PFSK-1 (cell line): ENCODE results near the gene ELANE.

Experiments
- POLR2AphosphoS5 ChIP-seq: IDR thresholded peaks from 2 replicates; pipeline ENCODE4 v1.6.1; 2012; ENCODE audit warnings: low read depth, mild to moderate bottlenecking, control low read depth, low read length, moderate library complexity
- SIN3A ChIP-seq: IDR thresholded peaks from 2 replicates; pipeline ENCODE4 v1.6.1; 2012; ENCODE audit warnings: mild to moderate bottlenecking, low read length, moderate library complexity, borderline replicate concordance; ENCODE audit not compliant: insufficient read depth
- TAF1 ChIP-seq: IDR thresholded peaks from 2 replicates; pipeline ENCODE4 v1.6.1; 2012; ENCODE audit warnings: low read length, control low read depth, borderline replicate concordance; ENCODE audit not compliant: insufficient read depth
- TF ChIP-seq, protein P1 (sequence below), 2 experiments: IDR thresholded peaks; 2 replicates each; pipeline versions ENCODE4 v1.6.1 to v1.8.0; 2011 to 2012; ENCODE audit warnings: low read depth in 2 of 2, low read length in 2 of 2, control low read depth in 1 of 2, inconsistent platforms in 1 of 2, mild to moderate bottlenecking in 1 of 2, moderate library complexity in 1 of 2; ENCODE audit not compliant: insufficient read depth in 1 of 2

DNA sequence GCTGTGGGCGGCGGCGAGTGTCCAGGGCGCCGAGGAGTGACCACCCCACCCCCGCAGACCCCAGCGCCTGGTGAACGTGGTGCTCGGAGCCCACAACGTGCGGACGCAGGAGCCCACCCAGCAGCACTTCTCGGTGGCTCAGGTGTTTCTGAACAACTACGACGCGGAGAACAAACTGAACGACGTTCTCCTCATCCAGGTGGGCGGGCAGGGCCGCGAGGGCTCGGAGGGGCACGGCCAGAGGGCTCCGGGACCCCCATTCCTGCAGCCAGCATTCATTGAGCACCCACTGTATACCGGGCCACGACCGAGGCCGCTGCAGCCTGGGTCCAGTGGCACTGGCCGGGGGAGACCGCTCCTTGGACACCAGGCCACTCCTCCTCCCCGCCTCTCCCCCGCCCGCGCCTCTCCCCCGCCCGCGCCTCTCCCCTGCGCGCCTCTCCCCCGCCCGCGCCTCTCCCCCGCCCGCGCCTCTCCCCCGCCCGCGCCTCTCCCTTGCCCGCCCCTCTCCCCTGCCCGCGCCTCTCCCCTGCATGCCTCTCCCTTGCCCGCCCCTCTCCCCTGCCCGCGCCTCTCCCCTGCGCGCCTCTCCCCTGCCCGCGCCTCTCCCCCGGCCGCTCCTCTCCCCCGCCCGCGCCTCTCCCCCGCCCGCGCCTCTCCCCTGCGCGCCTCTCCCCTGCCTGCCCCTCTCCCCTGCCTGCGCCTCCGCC, 8.1 kb upstream of the ELANE start:
- TF ChIP-seq POLR2AphosphoS5 = no peak
- no peak for TF ChIP-seq SIN3A
- TF ChIP-seq, protein P1, sequence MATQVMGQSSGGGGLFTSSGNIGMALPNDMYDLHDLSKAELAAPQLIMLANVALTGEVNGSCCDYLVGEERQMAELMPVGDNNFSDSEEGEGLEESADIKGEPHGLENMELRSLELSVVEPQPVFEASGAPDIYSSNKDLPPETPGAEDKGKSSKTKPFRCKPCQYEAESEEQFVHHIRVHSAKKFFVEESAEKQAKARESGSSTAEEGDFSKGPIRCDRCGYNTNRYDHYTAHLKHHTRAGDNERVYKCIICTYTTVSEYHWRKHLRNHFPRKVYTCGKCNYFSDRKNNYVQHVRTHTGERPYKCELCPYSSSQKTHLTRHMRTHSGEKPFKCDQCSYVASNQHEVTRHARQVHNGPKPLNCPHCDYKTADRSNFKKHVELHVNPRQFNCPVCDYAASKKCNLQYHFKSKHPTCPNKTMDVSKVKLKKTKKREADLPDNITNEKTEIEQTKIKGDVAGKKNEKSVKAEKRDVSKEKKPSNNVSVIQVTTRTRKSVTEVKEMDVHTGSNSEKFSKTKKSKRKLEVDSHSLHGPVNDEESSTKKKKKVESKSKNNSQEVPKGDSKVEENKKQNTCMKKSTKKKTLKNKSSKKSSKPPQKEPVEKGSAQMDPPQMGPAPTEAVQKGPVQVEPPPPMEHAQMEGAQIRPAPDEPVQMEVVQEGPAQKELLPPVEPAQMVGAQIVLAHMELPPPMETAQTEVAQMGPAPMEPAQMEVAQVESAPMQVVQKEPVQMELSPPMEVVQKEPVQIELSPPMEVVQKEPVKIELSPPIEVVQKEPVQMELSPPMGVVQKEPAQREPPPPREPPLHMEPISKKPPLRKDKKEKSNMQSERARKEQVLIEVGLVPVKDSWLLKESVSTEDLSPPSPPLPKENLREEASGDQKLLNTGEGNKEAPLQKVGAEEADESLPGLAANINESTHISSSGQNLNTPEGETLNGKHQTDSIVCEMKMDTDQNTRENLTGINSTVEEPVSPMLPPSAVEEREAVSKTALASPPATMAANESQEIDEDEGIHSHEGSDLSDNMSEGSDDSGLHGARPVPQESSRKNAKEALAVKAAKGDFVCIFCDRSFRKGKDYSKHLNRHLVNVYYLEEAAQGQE (IDR thresholded peaks at IDR 0.05; ENCODE audit: insufficient read depth in 1 of 2, low read depth in 2 of 2, low read length in 2 of 2) = no peak
- TF ChIP-seq TAF1 = no peak
